Measurements from ENCODE around the gene GSPT1. TPM values are rescaled to one million over a fixed set of nuclear protein-coding genes. Genes with fewer than 3 reads are reported as not detected.

The GSPT1 gene
- total RNA-seq, 4 donors from 2014 or later = 29.1 to 60.2 (median 36.0) TPM

GRCh38 chr16:11903906-11904305, 11.8 kb downstream of the GSPT1 start:
- no peaks in the 10 kb centered on the region for H3K9me3 ChIP-seq
- no peaks in the 10 kb centered on the region for H3K27me3 ChIP-seq
- H3K27ac ChIP-seq = no peak overlapping the region
- no peak overlapping the region for H3K4me3 ChIP-seq
- peaks cover 0 to 11% (median 0%) of the 10 kb centered on the region in 3 donors for H3K36me3 ChIP-seq
- DNase-seq = peak in 1 of 3 donors; percentile 14
- TF ChIP-seq CTCF (IDR thresholded peaks at IDR 0.05) = no peak
- TF ChIP-seq POLR2A (IDR thresholded peaks at IDR 0.05) = no peak
- H3K4me1 ChIP-seq = no peaks in the 10 kb centered on the region

GRCh38 chr16:11901091-11901490, 14.7 kb downstream of the GSPT1 start:
- no peaks in the 10 kb centered on the region for H3K27me3 ChIP-seq
- no peak for TF ChIP-seq POLR2A (IDR thresholded peaks at IDR 0.05)
- TF ChIP-seq CTCF (IDR thresholded peaks at IDR 0.05) = no peak
- no peak for DNase-seq
- no peak overlapping the region for H3K27ac ChIP-seq
- no peaks in the 10 kb centered on the region for H3K9me3 ChIP-seq
- H3K36me3 ChIP-seq = peaks cover 0 to 21% (median 0%) of the 10 kb centered on the region in 3 donors
- H3K4me1 ChIP-seq = no peaks in the 10 kb centered on the region
- H3K4me3 ChIP-seq = no peak overlapping the region

- Histone ChIP-seq H3K36me3 (peaks cover 0 to 47% (median 0%) of the 10 kb centered on the region in 3 donors), H3K27ac (no peak overlapping the region), H3K4me3 (no peak overlapping the region), H3K27me3 (no peaks in the 10 kb centered on the region), H3K9me3 (no peaks in the 10 kb centered on the region), H3K4me1 (no peaks in the 10 kb centered on the region)
- no peak for DNase-seq
- TF ChIP-seq CTCF (IDR thresholded peaks at IDR 0.05) (no peak), POLR2A (IDR thresholded peaks at IDR 0.05) (no peak)
These were observed 19.1 kb downstream of the GSPT1 start for GRCh38 chr16:11896486-11897176.

GRCh38 chr16:11893571-11893970, 22.2 kb downstream of the GSPT1 start:
- Histone ChIP-seq H3K27ac (no peak overlapping the region), H3K4me3 (no peak overlapping the region), H3K27me3 (no peaks in the 10 kb centered on the region), H3K4me1 (no peaks in the 10 kb centered on the region), H3K9me3 (no peaks in the 10 kb centered on the region), H3K36me3 (peaks cover 0 to 71% (median 0%) of the 10 kb centered on the region in 3 donors)
- TF ChIP-seq POLR2A (IDR thresholded peaks at IDR 0.05) = no peak
- TF ChIP-seq CTCF (IDR thresholded peaks at IDR 0.05) = no peak
- no peak for DNase-seq

GRCh38 chr16:11892761-11893160, 23.0 kb downstream of the GSPT1 start:
- no peaks in the 10 kb centered on the region for H3K9me3 ChIP-seq
- DNase-seq = no peak
- no peak for TF ChIP-seq CTCF (IDR thresholded peaks at IDR 0.05)
- TF ChIP-seq POLR2A (IDR thresholded peaks at IDR 0.05) = no peak
- no peaks in the 10 kb centered on the region for H3K27me3 ChIP-seq
- H3K4me1 ChIP-seq = no peaks in the 10 kb centered on the region
- no peak overlapping the region for H3K4me3 ChIP-seq
- no peak overlapping the region for H3K27ac ChIP-seq
- H3K36me3 ChIP-seq = peaks cover 0 to 79% (median 0%) of the 10 kb centered on the region in 3 donors

All from Peyer's patch (tissue), 4 donors.